Measurements from ENCODE around the gene ZSCAN25.

DNA sequence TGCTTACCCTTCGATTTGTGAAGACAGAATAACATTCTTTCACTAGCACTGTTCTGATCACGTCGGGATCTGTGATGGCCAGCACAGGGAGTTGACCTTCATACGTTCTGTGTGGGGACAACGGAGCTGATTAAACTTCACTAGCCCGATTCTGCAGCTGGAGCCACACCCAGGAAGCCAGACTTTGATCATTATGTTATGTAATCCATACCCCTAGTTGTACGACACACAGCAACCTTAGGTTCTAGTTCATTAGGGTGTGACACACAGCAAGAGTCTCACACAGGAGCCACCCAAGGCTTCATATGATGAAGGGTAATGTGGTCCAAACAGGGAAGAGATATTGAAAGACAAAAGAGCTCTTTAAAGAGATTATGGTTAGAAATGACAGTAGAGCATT lies 55.8 kb downstream of the ZSCAN25 start:
- no peak for TF ChIP-seq POLR2AphosphoS5 (IDR thresholded peaks at IDR 0.05)
- TF ChIP-seq, protein P1, sequence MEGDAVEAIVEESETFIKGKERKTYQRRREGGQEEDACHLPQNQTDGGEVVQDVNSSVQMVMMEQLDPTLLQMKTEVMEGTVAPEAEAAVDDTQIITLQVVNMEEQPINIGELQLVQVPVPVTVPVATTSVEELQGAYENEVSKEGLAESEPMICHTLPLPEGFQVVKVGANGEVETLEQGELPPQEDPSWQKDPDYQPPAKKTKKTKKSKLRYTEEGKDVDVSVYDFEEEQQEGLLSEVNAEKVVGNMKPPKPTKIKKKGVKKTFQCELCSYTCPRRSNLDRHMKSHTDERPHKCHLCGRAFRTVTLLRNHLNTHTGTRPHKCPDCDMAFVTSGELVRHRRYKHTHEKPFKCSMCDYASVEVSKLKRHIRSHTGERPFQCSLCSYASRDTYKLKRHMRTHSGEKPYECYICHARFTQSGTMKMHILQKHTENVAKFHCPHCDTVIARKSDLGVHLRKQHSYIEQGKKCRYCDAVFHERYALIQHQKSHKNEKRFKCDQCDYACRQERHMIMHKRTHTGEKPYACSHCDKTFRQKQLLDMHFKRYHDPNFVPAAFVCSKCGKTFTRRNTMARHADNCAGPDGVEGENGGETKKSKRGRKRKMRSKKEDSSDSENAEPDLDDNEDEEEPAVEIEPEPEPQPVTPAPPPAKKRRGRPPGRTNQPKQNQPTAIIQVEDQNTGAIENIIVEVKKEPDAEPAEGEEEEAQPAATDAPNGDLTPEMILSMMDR (IDR thresholded peaks at IDR 0.05) = no peak
- TF ChIP-seq POLR2A (IDR thresholded peaks at IDR 0.05) = no peak
- TF ChIP-seq EP300 (IDR thresholded peaks at IDR 0.05) = no peak

Data from gastroesophageal sphincter (tissue), 3 donors.